HL-60 (cell line): ENCODE results near the gene POC1A.
"Not testable (repeated sequence)": the region's sequence is repeated elsewhere in the genome, so short reads cannot be mapped to it uniquely, and the experiment has no call there.

Experiments used
- DNase-seq, 2 experiments: peaks; one replicate each; pipeline ENCODE4 v3.0.0-alpha.2; 2010 to 2020; ENCODE audit warnings: low read depth in 1 of 2, low spot score in 1 of 2
- H3K27ac ChIP-seq: fragments of 250-450 bp; sonication (Bioruptor Pico); replicated peaks from 2 replicates; pipeline ENCODE4 v1.5.1; 2020; ENCODE audit warnings: mild to moderate bottlenecking, moderate library complexity
- H3K27me3 ChIP-seq: fragments of 250-450 bp; sonication (Bioruptor Pico); 2 replicates; pipeline ENCODE4 v1.5.1; 2021; ENCODE audit warnings: mild to moderate bottlenecking, moderate library complexity; ENCODE audit not compliant: insufficient read depth, poor library complexity, severe bottlenecking
- H3K4me3 ChIP-seq: replicated peaks from 2 replicates; pipeline ENCODE4 v1.5.1; 2011; ENCODE audit warnings: mild to moderate bottlenecking, control low read depth, low read length; ENCODE audit not compliant: insufficient read depth
- CTCF ChIP-seq: IDR thresholded peaks from one replicate; pipeline ENCODE4 v1.5.1; 2011; ENCODE audit warnings: low read length, control low read depth, inconsistent platforms; ENCODE audit not compliant: insufficient read depth
- GABPA ChIP-seq: IDR thresholded peaks from 2 replicates; pipeline ENCODE4 v1.6.1; 2012; ENCODE audit warnings: low read depth
- POLR2AphosphoS5 ChIP-seq: IDR thresholded peaks from 2 replicates; pipeline ENCODE4 v1.6.1; 2012; ENCODE audit warnings: low read depth
- REST ChIP-seq: IDR thresholded peaks from 2 replicates; pipeline ENCODE4 v1.6.1; 2012; ENCODE audit warnings: low read depth; ENCODE audit not compliant: insufficient replicate concordance
- SPI1 ChIP-seq: IDR thresholded peaks from 2 replicates; pipeline ENCODE4 v1.6.1; 2012; ENCODE audit warnings: low read depth, mild to moderate bottlenecking, borderline replicate concordance

The POC1A gene

GRCh38 chr3:52044869-52045619 lies 109.2 kb downstream of the POC1A start:
- Histone ChIP-seq H3K27me3 (no peaks in the 10 kb centered on the region), H3K27ac (no peak overlapping the region), H3K4me3 (no peak overlapping the region)
- TF ChIP-seq CTCF, result no peak
- no peak for TF ChIP-seq REST
- TF ChIP-seq SPI1, result no peak
- no peak for TF ChIP-seq POLR2AphosphoS5
- TF ChIP-seq GABPA, result no peak
- DNase-seq, result no peak

GRCh38 chr3:52043750-52044149 lies 110.5 kb downstream of the POC1A start:
- Histone ChIP-seq H3K27me3 (no peaks in the 10 kb centered on the region), H3K4me3 (no peak overlapping the region), H3K27ac (no peak overlapping the region)
- DNase-seq, result no peak
- no peak for TF ChIP-seq CTCF
- no peak for TF ChIP-seq POLR2AphosphoS5
- TF ChIP-seq GABPA, result no peak
- TF ChIP-seq SPI1, result no peak
- TF ChIP-seq REST, result no peak

- not testable (repeated sequence) for H3K4me3 ChIP-seq, DNase-seq, H3K27me3 ChIP-seq, H3K27ac ChIP-seq
Measured at GRCh38 chr3:52043039-52043438, 111.2 kb downstream of the POC1A start.

- no peak overlapping the region for H3K4me3 ChIP-seq
- TF ChIP-seq CTCF (no peak), POLR2AphosphoS5 (no peak), SPI1 (no peak), GABPA (no peak), REST (no peak)
- H3K27ac ChIP-seq, result no peak overlapping the region
- DNase-seq, result no peak
- H3K27me3 ChIP-seq, result no peaks in the 10 kb centered on the region
Measured at GRCh38 chr3:52041118-52041731, 113.0 kb downstream of the POC1A start.
